Stimulated activated CD8-positive, alpha-beta memory T cell treated with anti-CD3 and anti-CD28 coated beads, Interleukin-12 subunit alpha, Interleukin-12 subunit beta, amount 100 ng/mL, for 1 hour (primary cell): Measurements from ENCODE around the gene RAMP1.
"Not testable (repeated sequence)": the region's sequence is repeated elsewhere in the genome, so short reads cannot be mapped to it uniquely, and the experiment has no call there.

ENCODE experiments used
- DNase-seq: peaks from one replicate; pipeline ENCODE4 v3.0.0-alpha.2; 2020; ENCODE audit warnings: low read depth

RAMP1 gene

DNA sequence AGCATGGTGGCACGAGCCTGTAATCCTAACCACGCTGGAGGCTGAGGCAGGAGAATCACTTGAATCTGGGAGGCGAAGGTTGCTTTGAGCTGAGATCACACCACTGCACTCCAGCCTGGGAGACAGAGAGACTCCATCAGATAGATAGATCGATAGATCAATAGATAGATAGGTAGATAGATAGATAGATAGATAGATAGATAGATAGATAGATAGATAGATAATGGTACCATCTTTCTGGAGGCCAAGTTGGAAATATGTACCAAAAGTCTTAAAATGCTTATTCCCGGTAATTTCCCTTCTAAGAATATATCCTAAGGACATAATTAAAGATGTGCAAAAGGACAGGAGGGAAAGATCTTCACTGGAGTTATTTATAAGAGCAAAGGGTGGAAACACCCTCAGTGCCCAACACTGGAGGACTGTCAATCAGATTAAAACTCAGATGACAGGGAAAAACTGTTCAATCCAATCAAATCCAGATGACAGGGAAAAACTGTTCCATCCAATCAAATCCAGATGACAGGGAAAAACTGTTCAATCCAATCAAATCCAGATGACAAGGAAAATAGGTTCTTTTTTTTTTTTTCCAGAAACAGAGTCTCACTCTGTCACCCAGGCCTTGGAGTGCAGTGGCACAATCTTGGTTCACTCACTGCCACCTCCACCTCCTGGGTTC lies 58.4 kb downstream of the RAMP1 start:
- DNase-seq = no peak

DNA sequence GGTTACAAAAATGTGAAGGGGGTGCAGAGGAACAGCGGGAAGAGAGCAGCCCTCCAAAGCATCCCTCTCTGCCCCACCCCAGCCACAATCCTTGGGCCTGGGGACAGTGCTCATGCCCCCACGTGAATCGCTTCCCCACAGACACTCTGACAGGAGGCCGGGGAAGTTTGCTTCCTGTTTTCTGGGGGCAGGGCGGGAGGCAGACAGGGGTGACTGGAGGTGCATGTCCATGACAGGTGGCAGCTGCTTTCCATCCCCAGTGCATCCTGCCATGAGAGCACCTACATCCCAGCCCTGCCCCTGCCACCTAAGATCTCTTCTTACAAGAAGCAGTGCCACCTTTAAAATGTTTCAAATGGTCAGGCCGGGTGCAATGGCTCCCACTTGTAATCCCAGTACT lies 60.2 kb downstream of the RAMP1 start:
- no peak for DNase-seq

DNA sequence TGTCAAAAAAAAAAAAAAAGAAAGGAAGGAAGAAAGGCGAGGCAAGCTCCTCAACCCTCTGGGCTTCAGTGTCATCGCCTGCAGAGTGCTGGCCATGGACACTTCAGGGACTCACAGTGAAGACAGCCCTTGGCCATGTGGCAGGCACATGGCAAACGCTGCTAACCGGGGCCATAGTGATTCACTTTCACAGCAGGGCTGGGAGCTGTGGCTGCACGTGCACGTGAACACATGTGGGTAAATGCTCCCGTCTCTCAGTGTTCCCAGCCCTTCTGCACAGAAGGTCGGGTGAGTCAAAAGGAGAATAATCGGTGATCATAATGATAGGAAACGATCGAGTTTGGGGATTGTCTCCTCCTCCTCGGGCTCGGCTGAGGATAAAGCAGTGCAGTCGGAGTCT lies 61.2 kb downstream of the RAMP1 start:
- DNase-seq = no peak

DNA sequence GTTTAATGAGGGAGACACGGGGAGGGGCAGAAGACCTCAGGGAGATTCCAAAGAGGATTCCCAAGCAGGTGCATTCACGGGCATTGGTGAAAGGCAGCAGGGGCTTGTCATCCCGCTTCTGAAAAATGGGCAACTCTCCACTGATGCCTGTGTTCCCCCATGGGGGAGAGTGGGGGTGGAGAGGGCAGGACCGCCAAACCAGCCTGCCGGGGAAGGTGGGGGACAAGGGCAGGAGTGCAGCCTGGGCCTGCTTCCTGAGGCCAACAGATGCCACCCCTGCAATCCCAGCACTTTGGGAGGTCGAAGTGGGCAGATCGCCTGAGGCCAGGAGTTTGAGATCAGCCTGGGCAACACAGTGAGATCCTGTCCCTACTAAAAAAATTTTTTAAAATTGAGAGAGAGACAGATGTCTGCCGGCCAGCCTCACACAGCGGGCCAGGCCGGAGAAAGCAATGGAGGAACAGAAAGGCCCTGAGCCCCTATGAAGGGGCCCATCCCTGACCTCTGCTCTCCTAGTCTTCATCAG lies 62.6 kb downstream of the RAMP1 start:
- no peak for DNase-seq

DNA sequence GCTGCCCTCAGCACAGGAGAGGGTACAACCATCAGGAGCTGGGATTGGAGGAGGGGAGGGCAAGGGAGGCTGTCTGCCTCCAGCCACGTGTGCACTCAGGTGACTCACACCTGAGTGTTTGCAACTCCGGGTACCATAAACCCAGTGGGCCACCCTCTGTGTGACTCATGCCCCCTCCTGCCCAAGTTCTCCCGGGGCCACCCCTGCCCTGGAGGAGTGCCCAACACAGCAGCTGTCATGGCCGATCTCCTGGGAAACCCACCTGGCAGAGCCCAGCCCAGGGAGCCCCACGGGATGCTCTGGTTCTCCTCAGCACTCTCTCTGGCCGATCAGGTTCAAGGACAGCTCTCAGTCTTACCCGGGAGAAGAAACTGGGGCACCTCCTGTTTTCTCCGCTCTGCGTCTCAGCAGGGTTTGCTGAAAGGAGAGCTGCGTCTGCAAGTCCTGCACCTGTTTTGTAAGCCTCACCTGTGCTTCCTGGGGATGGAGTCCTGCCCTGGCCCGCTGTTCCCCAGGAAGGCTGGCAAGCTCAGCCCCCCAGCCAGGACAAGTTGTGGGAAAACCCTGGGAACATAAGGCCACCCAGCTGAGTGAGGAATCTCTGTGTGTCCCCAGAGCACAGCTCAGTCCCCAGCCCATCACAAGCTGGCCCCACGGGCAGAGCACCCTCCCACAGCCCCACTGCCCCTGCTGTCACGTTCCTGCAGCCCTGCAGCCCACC lies 63.4 kb downstream of the RAMP1 start:
- no peak for DNase-seq

DNA sequence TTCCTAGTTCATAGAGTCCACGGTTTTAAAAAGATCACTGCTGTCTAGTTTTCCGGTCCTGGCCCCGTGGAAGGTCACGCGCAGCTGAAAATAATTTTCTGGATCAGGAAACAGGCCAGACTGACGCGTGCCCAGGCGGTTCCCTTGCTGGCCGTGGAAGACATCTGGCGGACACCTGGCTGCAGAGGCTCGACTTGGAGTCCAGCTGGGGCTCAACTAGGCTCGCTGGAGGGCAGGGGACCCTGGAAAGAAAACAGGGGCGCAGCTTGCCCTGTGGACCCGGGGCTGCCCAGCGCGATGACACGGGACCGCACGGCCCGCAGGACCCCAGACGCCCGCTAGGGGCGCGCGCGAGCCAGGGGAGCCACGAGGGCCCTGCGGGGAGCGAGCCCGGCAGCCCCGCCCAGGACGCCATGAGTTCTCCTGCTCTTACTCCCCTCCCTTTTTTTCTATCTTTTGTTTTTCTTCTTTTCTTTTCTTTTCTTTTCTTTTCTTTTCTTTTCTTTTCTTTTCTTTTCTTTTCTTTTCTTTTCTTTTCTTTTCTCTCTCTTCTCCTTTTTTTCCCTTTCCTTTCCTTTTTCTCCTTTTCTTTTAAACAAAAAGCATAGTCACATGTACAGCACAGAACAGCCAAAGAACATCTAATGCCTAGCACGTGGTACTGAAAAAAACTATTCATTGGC lies 64.2 kb downstream of the RAMP1 start:
- peak; percentile 57 for DNase-seq

DNA sequence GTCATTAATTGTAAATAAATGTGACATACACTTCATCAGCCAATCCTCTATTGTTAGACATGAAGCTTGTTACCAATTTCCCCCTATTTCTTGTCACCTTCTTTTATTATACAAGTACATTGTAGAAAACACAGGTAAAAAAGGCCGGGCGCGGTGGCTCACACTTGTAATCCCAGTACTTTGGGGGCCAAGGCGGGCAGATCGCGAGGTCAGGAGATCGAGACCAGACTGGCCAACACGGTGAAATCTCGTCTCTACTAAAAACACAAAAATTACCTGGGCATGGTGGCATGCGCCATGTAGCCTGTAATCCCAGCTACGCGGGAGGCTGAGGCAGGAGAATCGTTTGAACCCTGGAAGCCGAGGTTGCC lies 64.7 kb downstream of the RAMP1 start:
- DNase-seq = no peak

DNA sequence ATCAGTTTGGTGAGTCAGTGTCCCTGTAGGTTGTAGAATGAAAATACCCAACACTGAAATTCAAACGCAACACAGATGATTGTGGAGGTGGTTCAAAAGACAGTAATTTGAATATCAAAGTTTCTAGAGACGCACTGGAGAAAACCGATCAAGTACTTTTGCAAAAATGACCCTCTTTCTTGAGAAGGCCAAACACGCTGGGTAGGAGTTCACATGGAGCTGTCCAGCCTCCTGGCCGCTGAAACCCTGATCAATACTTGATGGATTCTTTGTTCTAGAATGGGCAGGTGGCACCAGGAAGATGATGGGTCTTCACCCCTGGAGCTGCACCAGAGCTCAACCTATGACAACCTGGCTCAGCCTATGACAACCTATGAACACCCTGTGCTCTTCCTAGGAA lies 67.7 kb downstream of the RAMP1 start:
- no peak for DNase-seq

DNA sequence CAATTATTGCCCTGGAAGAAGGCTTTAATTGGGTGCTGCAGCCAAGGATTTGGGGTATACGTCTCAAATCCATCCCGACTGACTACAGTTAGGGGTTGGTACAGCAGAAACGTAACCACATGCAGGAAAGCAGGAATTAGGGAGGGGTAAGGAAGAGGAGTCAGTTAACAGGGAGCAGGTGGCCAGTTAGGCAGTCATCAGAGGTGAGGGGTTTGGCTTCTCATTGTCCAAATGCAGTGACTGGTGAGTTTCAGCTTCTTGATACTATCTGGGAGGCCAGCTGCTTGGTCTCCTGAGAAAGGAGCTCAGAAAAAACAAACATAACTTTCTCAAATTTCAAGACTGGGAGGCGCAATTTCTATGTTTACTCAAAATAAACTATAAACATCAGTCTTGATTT lies 68.6 kb downstream of the RAMP1 start:
- DNase-seq = no peak

DNA sequence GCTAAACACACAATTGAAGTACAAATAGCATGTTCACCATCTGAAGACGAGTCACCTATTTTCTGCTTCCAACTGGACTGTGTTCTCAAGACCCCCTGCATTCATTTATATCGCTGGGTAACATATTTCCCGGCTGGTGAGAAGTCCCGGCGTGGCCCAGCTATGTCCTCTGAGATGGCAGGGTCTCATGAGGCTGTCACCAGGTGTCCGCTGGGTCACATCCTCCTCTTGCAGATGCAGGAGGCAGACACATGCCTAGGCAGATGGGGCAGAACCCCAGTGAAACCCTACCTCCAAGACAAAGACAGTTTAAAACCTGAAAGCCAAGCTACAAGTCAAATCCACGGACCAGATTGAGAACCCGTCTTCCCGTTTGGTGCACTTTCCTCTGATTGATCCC lies 70.6 kb downstream of the RAMP1 start:
- DNase-seq = no peak

DNA sequence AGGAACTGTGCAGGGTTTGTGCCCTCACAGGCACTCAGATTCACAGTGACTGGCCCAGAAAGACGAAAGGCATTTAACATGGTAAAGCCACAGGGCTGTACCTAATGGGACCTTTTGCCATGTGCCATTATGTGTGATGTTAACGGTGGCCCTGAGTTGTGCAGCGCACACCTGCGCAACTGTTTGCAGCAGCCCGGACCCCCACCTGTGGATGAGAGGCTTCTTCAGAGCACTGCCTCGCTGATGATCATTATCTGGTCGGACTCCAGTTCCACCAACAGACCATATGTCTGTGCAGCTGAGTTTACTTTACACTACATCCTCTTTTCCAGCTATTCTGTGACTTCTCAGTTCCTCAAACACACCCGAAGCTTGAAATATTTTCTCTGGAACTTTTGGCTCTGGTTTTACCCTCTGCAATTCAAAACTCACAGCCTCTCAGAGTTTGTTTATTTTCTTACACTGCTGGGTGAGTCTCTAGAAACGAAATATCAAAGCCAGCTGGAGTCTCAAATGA lies 71.8 kb downstream of the RAMP1 start:
- DNase-seq = no peak

DNA sequence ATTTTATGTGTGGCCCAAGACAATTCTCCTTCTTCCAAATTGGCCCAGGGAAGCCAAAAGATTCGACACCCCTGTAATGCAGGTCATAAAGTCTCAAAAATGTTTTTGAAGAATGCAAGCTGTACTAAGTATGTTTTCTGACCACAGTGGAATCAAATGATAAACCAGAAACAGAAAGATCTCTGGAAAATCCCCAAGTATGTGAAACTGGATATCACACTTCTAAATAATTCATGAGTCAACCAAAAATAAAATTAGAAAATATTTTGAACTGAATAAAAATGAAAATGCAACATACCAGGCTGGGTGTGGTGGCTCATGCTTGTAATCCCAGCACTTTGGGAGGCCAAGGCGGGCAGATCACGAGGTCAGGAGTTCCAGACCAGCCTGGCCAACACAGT lies 73.3 kb downstream of the RAMP1 start:
- no peak for DNase-seq

DNA sequence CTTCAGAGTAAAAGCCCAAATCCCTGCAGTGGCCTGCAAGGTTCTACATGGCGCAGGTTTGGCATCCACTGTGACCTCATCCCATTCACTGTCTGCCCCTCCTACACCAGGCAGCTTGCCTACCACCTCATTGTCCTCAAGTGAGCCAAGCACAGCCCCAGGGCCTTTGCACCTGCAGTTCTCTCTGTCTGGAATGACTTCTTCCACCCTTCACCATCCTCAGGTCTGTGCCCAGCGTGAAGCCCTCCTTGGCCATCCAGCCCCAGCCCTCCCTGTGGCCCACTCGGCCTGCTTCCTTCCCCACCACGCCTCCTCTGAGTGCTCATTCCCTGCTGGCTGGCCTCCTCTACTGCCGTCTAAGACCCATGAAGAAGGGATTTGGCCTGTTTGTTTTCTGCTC lies 74.8 kb downstream of the RAMP1 start:
- no peak for DNase-seq

DNA sequence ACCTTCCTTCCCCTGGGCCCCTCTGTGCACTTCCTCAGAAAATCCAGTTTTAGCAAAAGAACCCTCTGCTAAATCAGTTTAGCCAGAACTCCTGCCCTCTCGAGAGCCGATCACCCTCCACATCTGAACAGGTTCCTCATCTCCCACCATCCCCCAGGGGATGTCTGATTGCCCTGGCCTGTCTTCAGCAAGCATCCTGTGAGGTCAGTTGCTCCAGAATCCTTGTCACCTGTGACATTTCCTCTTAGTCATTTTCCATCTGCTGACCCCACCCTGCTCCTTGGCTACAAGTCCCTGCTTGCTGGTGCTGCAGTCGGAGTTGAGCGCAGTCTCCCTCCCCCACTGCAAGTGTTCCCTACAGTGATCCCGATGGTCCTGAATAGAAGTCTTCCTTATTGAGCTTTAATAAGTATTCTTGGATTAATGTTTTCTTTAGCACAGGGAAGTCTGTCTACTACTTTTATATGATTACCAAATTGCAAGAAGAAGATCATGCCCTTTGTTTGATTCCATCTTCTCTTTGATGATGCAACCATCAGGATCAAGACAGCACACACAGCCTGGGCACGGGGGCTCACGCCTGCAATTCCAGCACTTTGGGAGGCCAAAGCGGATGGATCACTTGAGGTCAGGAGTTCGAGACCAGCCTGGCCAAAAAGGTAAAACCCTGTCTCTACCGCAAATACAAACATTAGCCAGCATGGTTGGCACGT lies 76.5 kb downstream of the RAMP1 start:
- no peak for DNase-seq

DNA sequence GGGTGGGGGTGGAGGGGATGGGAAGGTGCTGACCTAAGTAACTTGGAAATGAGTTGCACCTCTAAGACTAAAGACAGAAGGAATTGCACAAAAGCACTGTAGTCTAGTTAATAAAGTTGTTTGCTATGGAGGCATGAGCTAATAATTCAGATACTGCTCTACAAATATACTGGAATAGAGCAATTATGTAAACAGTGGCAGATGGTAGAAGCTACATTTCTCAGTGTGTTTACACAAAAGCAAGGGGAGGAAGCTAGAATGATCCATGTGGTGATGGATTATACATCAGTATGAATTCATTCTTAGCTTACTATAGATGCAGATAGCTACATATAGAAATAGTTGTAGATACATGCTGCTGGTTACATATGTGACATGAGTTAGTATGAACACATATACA lies 79.8 kb downstream of the RAMP1 start:
- DNase-seq = no peak

DNA sequence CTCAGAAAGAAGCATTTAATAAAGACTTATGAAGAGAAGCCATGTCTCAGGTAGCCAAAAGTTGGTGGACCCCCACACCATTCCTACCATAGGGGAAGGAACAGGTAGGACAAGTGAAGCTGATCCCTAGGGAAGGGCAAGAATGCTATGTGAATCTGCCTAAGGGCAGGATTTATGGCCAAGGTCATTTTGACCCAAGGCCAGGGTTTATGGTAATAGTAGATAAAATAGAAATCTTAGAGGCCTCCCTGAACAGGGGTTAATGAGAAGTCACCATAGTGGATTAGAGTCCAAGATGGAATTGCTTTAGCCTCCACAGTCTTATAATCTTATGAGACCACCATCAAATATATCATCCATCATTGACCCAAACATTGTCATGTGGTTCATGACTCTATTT lies 81.4 kb downstream of the RAMP1 start:
- DNase-seq = no peak

DNA sequence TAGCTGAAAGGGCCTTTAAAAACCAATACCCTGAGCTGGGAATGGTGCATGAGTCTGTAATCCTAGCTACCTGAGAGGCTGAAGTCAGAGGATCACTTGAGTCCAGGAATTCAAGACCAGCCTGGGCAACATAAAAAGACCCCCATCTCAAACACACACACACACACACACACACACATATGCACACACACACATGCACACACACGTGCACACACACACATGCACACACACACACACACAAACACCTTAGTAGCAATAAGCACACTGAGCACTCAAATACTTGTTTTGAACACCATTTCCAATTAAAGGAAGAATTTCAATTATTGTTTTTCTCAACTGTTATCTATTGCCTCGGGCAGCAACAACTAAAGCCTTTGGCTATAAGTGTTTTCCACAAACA lies 81.8 kb downstream of the RAMP1 start:
- DNase-seq = no peak

DNA sequence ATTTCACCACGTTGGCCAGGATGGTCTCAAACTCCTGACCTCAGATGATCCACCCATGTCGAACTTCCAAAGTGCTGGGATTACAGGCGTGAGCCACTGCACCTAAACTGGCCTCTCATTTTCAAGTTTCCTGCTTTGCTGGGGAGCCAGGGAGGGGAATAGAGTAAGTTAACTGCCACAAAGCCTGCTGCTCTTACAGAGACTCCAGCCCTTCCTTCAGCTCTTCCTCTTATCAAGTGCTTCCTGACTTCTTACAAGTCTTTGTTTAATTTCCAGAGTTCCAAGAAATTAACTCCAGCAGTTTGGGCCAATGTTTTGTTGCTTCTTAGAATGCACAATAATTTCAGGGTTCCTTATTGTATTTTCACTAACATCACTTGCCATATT lies 83.1 kb downstream of the RAMP1 start:
- DNase-seq = no peak

DNA sequence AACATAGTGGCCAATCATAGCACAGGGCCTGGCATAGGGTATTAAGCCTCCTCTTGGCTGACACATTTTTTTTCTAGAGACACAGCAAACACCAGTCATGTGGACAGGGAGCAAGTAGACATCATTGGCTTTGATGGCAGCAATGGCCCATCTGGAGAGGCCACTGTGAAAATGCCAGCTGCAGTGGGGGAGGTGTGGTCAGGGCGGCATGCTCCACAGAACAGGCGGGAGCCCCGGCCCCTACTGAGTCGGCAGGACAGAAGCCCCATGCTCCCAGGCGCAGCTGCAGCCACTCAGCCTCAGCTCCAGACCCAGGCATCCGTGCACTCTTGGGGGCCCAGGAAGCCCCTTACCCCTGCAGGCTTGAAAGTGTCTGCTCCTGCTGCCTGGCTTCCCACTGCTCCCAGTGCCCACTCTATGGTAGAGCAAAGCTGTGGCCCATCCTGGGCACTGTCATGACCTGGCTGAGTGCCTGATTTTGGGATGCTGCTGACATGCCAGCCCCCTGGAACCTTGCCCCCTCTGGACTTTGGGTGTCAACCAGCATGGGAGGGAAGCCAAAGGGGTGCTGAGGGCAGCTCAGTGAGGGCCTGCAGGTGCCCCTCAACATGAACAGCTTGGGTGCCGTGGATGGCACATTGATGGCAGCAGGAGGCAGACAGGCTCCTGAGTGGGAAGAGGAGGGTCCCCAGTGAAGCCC lies 84.1 kb downstream of the RAMP1 start:
- no peak for DNase-seq

DNA sequence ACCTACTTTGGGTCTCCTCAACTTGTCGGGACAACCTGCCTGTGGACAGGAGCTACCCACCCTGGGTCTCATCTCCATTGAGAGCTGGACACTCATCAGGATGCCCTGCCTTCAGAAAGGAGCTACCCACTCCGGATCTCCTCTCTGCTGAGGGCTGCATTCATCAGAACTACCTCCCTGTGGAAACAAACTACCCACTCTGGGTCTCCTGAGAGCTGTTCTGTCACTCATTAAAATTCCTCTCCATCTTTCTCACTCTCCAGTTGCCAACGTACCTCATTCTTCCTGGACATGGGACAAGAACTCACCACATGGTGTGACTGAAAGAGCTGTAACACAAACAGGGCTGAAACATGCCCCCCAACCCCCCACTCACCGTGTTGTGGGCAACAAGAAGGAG lies 84.9 kb downstream of the RAMP1 start:
- no peak for DNase-seq

DNA sequence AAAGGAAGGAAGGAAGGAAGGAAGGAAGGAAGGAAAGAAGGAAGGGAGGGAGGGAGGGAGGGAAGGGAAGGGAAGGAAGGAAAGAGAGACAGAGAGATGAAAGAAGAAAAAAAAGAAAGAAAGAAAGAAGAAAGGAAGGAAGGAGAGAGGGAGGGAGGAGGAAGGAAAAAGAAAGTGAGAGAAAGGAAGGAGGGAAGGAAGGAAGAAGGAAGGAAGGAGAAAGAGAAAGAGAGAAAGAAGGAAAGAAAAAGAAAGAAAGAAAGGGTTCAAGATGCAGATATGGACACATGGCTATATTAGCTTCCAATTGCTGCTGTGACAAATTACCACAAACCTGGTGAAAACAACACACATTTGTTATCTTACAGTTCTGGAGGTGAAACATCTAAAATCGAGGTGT lies 87.0 kb downstream of the RAMP1 start:
- DNase-seq = no peak

DNA sequence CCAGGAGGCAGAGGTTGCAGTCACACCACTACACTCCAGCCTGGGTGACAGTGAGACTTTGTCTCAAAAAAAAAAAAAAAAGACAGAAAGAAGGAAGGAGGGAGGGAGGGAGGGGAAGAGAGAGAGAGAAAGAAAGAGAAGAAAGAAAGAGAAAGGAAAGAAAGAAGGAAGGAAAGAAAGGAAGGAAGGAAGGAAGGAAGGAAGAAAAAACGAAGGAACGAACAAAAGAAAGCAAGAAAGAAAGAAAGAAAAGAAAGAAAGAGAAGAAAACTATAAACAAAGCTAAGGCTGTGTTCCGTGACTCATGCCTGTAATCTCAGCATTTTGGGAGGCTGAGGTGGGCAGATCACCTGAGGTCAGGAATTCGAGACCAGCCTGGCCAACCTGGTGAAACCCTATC lies 91.9 kb downstream of the RAMP1 start:
- not testable (repeated sequence) for DNase-seq
